K562 (cell line): ENCODE results near the gene IFT122. TPM values are rescaled to one million over a fixed set of nuclear protein-coding genes. Genes with fewer than 3 reads are reported as not detected.

ENCODE experiments used
- ATAC-seq: fragments of 200-7000 bp; cut with Tn5 transposase; 3 replicates; pipeline ENCODE4 v1.9.1; 2020; ENCODE audit warnings: moderate library complexity
- BruUV-seq: library from RNA; stranded (reverse); fragments of 400-500 nt; replicated peaks from 2 replicates; lab custom pipeline; 2021; lab: Mats Ljungman, UMichigan
- CTCF ChIA-PET: fragments of 300-600 bp; formaldehyde crosslinking; extraction: SDS; loops from one replicate; lab custom pipeline; 2021; ENCODE audit warnings: low intra/inter-chr PET ratio; lab: Yijun Ruan, JAX
- POLR2A ChIA-PET: fragments of 300-600, 350-650 bp; sonication (Branson Sonifier 250); formaldehyde crosslinking; extraction: SDS; loops from one replicate; lab custom pipeline; 2021; ENCODE audit warnings: antibody characterized with exemption, inconsistent platforms; lab: Yijun Ruan, JAX
- DNase-seq, 4 experiments: peaks; one replicate each; pipeline versions ENCODE4 v3.0.0 to v3.0.0-alpha.2; 2011 to 2018; ENCODE audit warnings: low spot score in 3 of 4, mixed read lengths in 3 of 4; ENCODE audit errors: extremely low read depth in 1 of 4
- FAIRE-seq: peaks from 2 replicates; lab custom pipeline; 2011; peaks lifted over from hg19 to GRCh38; lab: Jason Lieb, UNC
- H2AFZ ChIP-seq: 2 replicates; pipeline ENCODE4 v1.6.0; 2011; ENCODE audit warnings: low read depth, low read length, control low read depth, inconsistent platforms
- H3K27ac ChIP-seq: fragments of 200-600 bp; 3 replicates; pipeline ENCODE4 v1.8.0; 2011; ENCODE audit warnings: low read depth, mild to moderate bottlenecking, control low read depth, inconsistent platforms, low read length, moderate library complexity, mixed read lengths; ENCODE audit errors: extremely low read depth
- H3K27me3 ChIP-seq, 2 experiments: fragments of 300-600 bp in 1 of 2; 2 replicates in 1 of 2; 3 replicates in 1 of 2; pipeline versions ENCODE4 v1.6.0 to v1.8.0; 2011; ENCODE audit warnings: inconsistent platforms in 2 of 2, low read length in 2 of 2, mild to moderate bottlenecking in 1 of 2, mixed read lengths in 1 of 2, moderate library complexity in 1 of 2; ENCODE audit not compliant: control insufficient read depth in 2 of 2, insufficient read depth in 2 of 2
- H3K36me3 ChIP-seq: fragments of 300-600 bp; 3 replicates; pipeline ENCODE4 v1.8.0; 2011; ENCODE audit warnings: mild to moderate bottlenecking, low read length, inconsistent platforms; ENCODE audit not compliant: control insufficient read depth, insufficient read depth
- H3K4me1 ChIP-seq, 2 experiments: fragments of 200-600 bp in 1 of 2; replicated peaks in 1 of 2; 2 replicates in 1 of 2; 3 replicates in 1 of 2; pipeline versions ENCODE4 v1.5.1 to v1.8.0; 2011; ENCODE audit warnings: inconsistent platforms in 2 of 2, low read length in 2 of 2, mild to moderate bottlenecking in 1 of 2, mixed read lengths in 1 of 2, moderate library complexity in 1 of 2; ENCODE audit not compliant: control insufficient read depth in 2 of 2, insufficient read depth in 2 of 2
- H3K4me2 ChIP-seq: 2 replicates; pipeline ENCODE4 v1.6.1; 2011; ENCODE audit warnings: low read length, control low read depth, inconsistent platforms, mixed read lengths; ENCODE audit not compliant: insufficient read depth
- H3K4me3 ChIP-seq: fragments of 200-600 bp; sonication (generic), shearing (Covaris generic); 2 replicates; pipeline ENCODE4 v1.5.1; 2016; ENCODE audit warnings: control low read depth, inconsistent platforms
- H3K79me2 ChIP-seq: fragments of 200-600 bp; 3 replicates; pipeline ENCODE4 v1.8.0; 2011; ENCODE audit warnings: low read length, inconsistent platforms; ENCODE audit not compliant: control insufficient read depth, insufficient read depth
- H3K9ac ChIP-seq, 2 experiments: 2 replicates each; pipeline versions ENCODE4 v1.6.0 to v1.6.1; 2011; ENCODE audit warnings: low read depth in 2 of 2, low read length in 2 of 2, control low read depth in 1 of 2, inconsistent platforms in 1 of 2, mild to moderate bottlenecking in 1 of 2, mixed read lengths in 1 of 2; ENCODE audit not compliant: insufficient read depth in 1 of 2
- H3K9me1 ChIP-seq: one replicate; pipeline ENCODE4 v1.6.0; 2011; ENCODE audit warnings: inconsistent platforms, mild to moderate bottlenecking, low read length, moderate library complexity; ENCODE audit not compliant: control insufficient read depth, insufficient read depth
- H3K9me3 ChIP-seq: replicated peaks from 2 replicates; pipeline ENCODE4 v1.5.1; 2011; ENCODE audit warnings: low read depth, low read length, inconsistent platforms; ENCODE audit not compliant: control insufficient read depth, insufficient read depth
- H4K20me1 ChIP-seq: replicated peaks from 2 replicates; pipeline ENCODE4 v1.6.1; 2011; ENCODE audit warnings: low read length, inconsistent platforms, mixed read lengths; ENCODE audit not compliant: control insufficient read depth, insufficient read depth
- ADNP ChIP-seq: fragments of 200-800 bp; sonication (Bioruptor generic); IDR thresholded peaks from 2 replicates; pipeline ENCODE4 v1.6.1; 2016; ENCODE audit warnings: missing genetic modification characterization, missing compliant biosample characterization
- BCOR ChIP-seq: fragments of 450-650 bp; IDR thresholded peaks from 2 replicates; pipeline ENCODE4 v1.6.1; 2016
- ESRRA ChIP-seq: fragments of 450-650 bp; IDR thresholded peaks from 2 replicates; pipeline ENCODE4 v1.6.1; 2014; ENCODE audit warnings: low read depth, mild to moderate bottlenecking, moderate library complexity, borderline replicate concordance
- KDM1A ChIP-seq, 2 experiments: fragments of 450-650 bp; IDR thresholded peaks; 2 replicates each; pipeline ENCODE4 v1.6.1; 2016; ENCODE audit warnings: mild to moderate bottlenecking in 2 of 2
- NUFIP1 ChIP-seq: fragments of 450-650 bp; IDR thresholded peaks from 2 replicates; pipeline ENCODE4 v1.6.1; 2018; ENCODE audit not compliant: partially characterized antibody
- RBM25 ChIP-seq: fragments of 200-400 bp; formaldehyde crosslinking; IDR thresholded peaks from 2 replicates; pipeline ENCODE4 v1.6.1; 2018; ENCODE audit warnings: low read length, low read depth, moderate library complexity; ENCODE audit not compliant: severe bottlenecking
- RCOR1 ChIP-seq, 2 experiments: IDR thresholded peaks; 2 replicates each; pipeline ENCODE4 v1.6.1; 2012; ENCODE audit warnings: low read depth in 2 of 2, low read length in 2 of 2, borderline replicate concordance in 1 of 2, improper control_type of control experiment in 1 of 2
- SREBF1 ChIP-seq: fragments of 150-350 bp; IDR thresholded peaks from 2 replicates; pipeline ENCODE4 v1.6.1; 2014; ENCODE audit warnings: antibody characterized with exemption, low read depth, low read length, borderline replicate concordance
- TEAD2 ChIP-seq: fragments of 450-650 bp; IDR thresholded peaks from 2 replicates; pipeline ENCODE4 v1.6.1; 2016; ENCODE audit warnings: missing genetic modification characterization, control low read depth, missing compliant biosample characterization
- ZNF778 ChIP-seq: fragments of 450-650 bp; formaldehyde crosslinking; IDR thresholded peaks from 2 replicates; pipeline ENCODE4 v1.4.0; 2020; ENCODE audit warnings: mild to moderate bottlenecking, moderate library complexity
- WGBS: fragments of 100-300 bp; shearing (Covaris generic); methylation state at CpG from one replicate; pipeline ENCODE4 v1.1.6; 2016; ENCODE audit warnings: low coverage, mixed read lengths; ENCODE audit not compliant: insufficient coverage; ENCODE audit errors: missing lambda C conversion rate; 5-methylcytosine and 5-hydroxymethylcytosine counted together
- in situ Hi-C: fragments of 300-500 bp; cut with MboI; formaldehyde crosslinking; loops from 4 replicates; pipeline ENCODE4 v1.15.0; 2018; ENCODE audit warnings: inconsistent platforms, mixed read lengths
- intact Hi-C: fragments of 100-400 bp; cut with micrococcal nuclease; formaldehyde crosslinking; loops from 2 replicates; pipeline ENCODE4 v1.14.2; 2022
- polyA plus RNA-seq, 8 experiments: library from polyadenylated mRNA; depleted of rRNA in 4 of 8; stranded (reverse) in 5 of 8; unstranded in 3 of 8; fragments of >200 nt; fragmentation: Nextera tagmentation in 2 of 8; fragmentation: Illumina TruSeq in 1 of 8; extraction: Ambion mirVana in 2 of 8; extraction: Trizol in 1 of 8; gene quantifications; 2 replicates each; pipeline versions ENCODE4 v1.2.1 to v1.2.3, GENCODE V29; 2011 to 2014; ENCODE audit warnings: inconsistent platforms in 1 of 8, missing spikeins in 1 of 8
- total RNA-seq, 7 experiments: library from RNA; depleted of rRNA in 6 of 7; stranded (reverse); fragments of >200 nt in 6 of 7; fragmentation: Illumina TruSeq in 2 of 7; extraction: Trizol in 2 of 7; gene quantifications; 2 replicates each; pipeline versions ENCODE4 v1.2.1 to v1.2.3, GENCODE V29; 2011 to 2021; ENCODE audit warnings: low replicate concordance in 1 of 7
- TF ChIP-seq, protein P1 (sequence below), 2 experiments: fragments of 450-650 bp; conservative IDR thresholded peaks; 2 replicates each; pipeline ENCODE4 v1.6.1; 2017; ENCODE audit warnings: mild to moderate bottlenecking in 2 of 2, moderate library complexity in 2 of 2
- TF ChIP-seq, protein P2 (sequence below): sonication (generic); formaldehyde crosslinking; IDR thresholded peaks from 2 replicates; pipeline ENCODE4 v1.8.1; 2023; ENCODE audit warnings: mild to moderate bottlenecking, missing genetic modification reagents
- TF ChIP-seq, protein P3 (sequence below): sonication (generic); formaldehyde crosslinking; IDR thresholded peaks from 2 replicates; pipeline ENCODE4 v1.8.0; 2022; ENCODE audit warnings: missing genetic modification reagents, mild to moderate bottlenecking, borderline replicate concordance

IFT122 gene
- total and polyA plus RNA-seq, 9 of the 15 experiments (the other 6 are each of a cell fraction or from before 2014, with no cell fraction given) = 2.4 to 11.5 (median 7.7) TPM

DNA sequence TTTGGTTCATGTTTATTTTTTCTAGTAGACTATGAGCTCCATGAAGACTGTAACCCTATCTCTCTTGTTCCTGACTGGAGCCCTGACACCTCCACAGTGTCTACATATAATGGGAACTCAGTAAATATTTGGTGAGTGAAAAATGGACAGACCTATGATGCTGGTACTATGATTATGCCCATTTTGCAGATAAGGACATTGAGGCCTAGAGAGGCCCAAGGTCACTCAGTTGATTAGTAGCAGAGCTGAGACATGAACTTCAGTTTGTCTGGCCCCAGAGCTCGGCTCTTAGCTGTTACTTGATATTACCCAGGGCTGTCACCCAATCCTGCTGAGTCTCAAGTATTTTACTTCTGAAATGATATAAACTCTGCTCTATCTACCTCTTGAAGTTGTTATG is 17.1 kb upstream of the IFT122 start:
- Histone ChIP-seq H3K9ac (no peak overlapping the region), H3K9me1 (no peaks in the 10 kb centered on the region), H3K4me2 (no peak overlapping the region), H3K36me3 (no peaks in the 10 kb centered on the region), H3K27ac (no peak overlapping the region), H3K4me1 (peaks cover 15 to 20% of the 10 kb centered on the region in 2 experiments; a peak in 4 of 5 replicates), H4K20me1 (no peaks in the 10 kb centered on the region), H2AFZ (no peak overlapping the region), H3K9me3 (no peaks in the 10 kb centered on the region), H3K27me3 (no peaks in the 10 kb centered on the region), H3K4me3 (no peak overlapping the region), H3K79me2 (no peaks in the 10 kb centered on the region)
- in situ Hi-C loops = no loop called here
- FAIRE-seq (no peak), DNase-seq (no peak), ATAC-seq (no peak)
- ChIA-PET POLR2A (interaction anchor here (0.9 to 1.2 kb wide), 3 partner anchors 10 to 39 kb away, joined by 3 to 5 read pairs (median 4); partner anchors contain the start of genes IFT122 and MBD4), CTCF (no interaction called here)
- no peak for TF ChIP-seq SREBF1
- peak in 1 of 2 experiments; percentile 28; a peak in 1 of 4 replicates for TF ChIP-seq RCOR1 (IDR thresholded peaks at IDR 0.05; ENCODE audit: borderline replicate concordance in 1 of 2, low read depth in 2 of 2, low read length in 2 of 2)
- TF ChIP-seq, protein P1, sequence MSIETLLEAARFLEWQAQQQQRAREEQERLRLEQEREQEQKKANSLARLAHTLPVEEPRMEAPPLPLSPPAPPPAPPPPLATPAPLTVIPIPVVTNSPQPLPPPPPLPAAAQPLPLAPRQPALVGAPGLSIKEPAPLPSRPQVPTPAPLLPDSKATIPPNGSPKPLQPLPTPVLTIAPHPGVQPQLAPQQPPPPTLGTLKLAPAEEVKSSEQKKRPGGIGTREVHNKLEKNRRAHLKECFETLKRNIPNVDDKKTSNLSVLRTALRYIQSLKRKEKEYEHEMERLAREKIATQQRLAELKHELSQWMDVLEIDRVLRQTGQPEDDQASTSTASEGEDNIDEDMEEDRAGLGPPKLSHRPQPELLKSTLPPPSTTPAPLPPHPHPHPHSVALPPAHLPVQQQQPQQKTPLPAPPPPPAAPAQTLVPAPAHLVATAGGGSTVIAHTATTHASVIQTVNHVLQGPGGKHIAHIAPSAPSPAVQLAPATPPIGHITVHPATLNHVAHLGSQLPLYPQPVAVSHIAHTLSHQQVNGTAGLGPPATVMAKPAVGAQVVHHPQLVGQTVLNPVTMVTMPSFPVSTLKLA (conservative IDR thresholded peaks at IDR 0.05) = no peak
- peak; percentile 85 for TF ChIP-seq ADNP (tag)
- TF ChIP-seq TEAD2 = no peak
- peak; percentile 87 for TF ChIP-seq RBM25
- TF ChIP-seq, protein P2, sequence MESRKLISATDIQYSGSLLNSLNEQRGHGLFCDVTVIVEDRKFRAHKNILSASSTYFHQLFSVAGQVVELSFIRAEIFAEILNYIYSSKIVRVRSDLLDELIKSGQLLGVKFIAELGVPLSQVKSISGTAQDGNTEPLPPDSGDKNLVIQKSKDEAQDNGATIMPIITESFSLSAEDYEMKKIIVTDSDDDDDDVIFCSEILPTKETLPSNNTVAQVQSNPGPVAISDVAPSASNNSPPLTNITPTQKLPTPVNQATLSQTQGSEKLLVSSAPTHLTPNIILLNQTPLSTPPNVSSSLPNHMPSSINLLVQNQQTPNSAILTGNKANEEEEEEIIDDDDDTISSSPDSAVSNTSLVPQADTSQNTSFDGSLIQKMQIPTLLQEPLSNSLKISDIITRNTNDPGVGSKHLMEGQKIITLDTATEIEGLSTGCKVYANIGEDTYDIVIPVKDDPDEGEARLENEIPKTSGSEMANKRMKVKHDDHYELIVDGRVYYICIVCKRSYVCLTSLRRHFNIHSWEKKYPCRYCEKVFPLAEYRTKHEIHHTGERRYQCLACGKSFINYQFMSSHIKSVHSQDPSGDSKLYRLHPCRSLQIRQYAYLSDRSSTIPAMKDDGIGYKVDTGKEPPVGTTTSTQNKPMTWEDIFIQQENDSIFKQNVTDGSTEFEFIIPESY = no peak
- TF ChIP-seq ESRRA = peak; percentile 43; the same call in 1 of the 2 replicates
- TF ChIP-seq ZNF778 = no peak
- peak; percentile 43 to 71; a peak in 3 of 4 replicates for TF ChIP-seq KDM1A (IDR thresholded peaks at IDR 0.05)
- TF ChIP-seq NUFIP1 = no peak
- TF ChIP-seq, protein P3, sequence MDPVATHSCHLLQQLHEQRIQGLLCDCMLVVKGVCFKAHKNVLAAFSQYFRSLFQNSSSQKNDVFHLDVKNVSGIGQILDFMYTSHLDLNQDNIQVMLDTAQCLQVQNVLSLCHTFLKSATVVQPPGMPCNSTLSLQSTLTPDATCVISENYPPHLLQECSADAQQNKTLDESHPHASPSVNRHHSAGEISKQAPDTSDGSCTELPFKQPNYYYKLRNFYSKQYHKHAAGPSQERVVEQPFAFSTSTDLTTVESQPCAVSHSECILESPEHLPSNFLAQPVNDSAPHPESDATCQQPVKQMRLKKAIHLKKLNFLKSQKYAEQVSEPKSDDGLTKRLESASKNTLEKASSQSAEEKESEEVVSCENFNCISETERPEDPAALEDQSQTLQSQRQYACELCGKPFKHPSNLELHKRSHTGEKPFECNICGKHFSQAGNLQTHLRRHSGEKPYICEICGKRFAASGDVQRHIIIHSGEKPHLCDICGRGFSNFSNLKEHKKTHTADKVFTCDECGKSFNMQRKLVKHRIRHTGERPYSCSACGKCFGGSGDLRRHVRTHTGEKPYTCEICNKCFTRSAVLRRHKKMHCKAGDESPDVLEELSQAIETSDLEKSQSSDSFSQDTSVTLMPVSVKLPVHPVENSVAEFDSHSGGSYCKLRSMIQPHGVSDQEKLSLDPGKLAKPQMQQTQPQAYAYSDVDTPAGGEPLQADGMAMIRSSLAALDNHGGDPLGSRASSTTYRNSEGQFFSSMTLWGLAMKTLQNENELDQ (CRISPR knock-in tag) = no peak
- TF ChIP-seq BCOR = peak; percentile 77
- intact Hi-C loops = no loop called here
- no TSS peak for BruUV-seq
- WGBS = 38% methylated on average over 1 of the region's 1 CpG
